Measurements from ENCODE around the gene RADX. TPM values are rescaled to one million over a fixed set of nuclear protein-coding genes. Genes with fewer than 3 reads are reported as not detected.
A peak's percentile ranks its signal among the peaks of the same experiment; 100 is the strongest.

RADX gene
- total RNA-seq, 1 experiment from 2014 or later: 2.2 TPM

DNA sequence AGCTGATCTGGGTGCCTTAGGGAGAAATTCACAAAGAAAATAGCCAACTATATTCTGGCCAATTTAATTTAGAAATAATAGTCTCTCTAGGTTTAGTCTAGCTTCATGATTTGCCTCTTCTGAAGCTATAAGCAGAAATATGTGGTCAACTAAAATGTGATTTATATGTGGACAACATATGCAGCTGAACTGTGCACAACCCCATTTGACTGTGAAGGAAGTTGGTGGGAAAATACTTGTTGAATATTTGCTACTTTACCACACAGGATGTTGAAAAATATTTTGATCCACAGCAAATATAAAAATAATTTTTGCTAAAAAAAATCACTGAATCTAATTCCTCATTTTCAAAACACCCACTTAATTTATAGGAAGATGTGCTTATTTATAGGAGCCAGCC is 99.0 kb downstream of the RADX start:
- H3K27ac Mint-ChIP-seq (ENCODE audit: unreplicated experiment): no peak overlapping the region
- no TSS peak for BruUV-seq (replicated peaks)
- POLR2A ChIA-PET: no interaction called here
- no peak for DNase-seq
- Histone ChIP-seq H3K4me3 (ENCODE audit: low read depth, low read length) (no peak overlapping the region), H3K4me1 (peaks cover 14% of the 10 kb centered on the region), H3K27me3 (replicated peaks; ENCODE audit: control insufficient read depth, insufficient read depth, low read length) (no peaks in the 10 kb centered on the region), H3K9me3 (no peaks in the 10 kb centered on the region), H3K36me3 (ENCODE audit: control insufficient read depth, insufficient read depth, low read length) (no peaks in the 10 kb centered on the region)
- intact Hi-C loops (cut with micrococcal nuclease; ENCODE audit: unreplicated experiment): no loop called here
- TF ChIP-seq CTCF (IDR thresholded peaks at IDR 0.05; ENCODE audit: insufficient read depth in 1 of 2, low read depth in 1 of 2, low read length in 1 of 2, severe bottlenecking in 1 of 2, unreplicated experiment in 1 of 2): no peak
- H3K9me3 Mint-ChIP-seq (ENCODE audit: unreplicated experiment): no peaks in the 10 kb centered on the region
- H3K36me3 Mint-ChIP-seq (ENCODE audit: insufficient read depth, unreplicated experiment): no peaks in the 10 kb centered on the region
- CTCF ChIA-PET: no interaction called here
- peaks cover 2% of the 10 kb centered on the region for H3K4me1 Mint-ChIP-seq (ENCODE audit: low read depth, unreplicated experiment)
- H3K4me3 Mint-ChIP-seq (ENCODE audit: unreplicated experiment): no peak overlapping the region
- no peaks in the 10 kb centered on the region for H3K27me3 Mint-ChIP-seq (ENCODE audit: insufficient read depth, unreplicated experiment)

DNA sequence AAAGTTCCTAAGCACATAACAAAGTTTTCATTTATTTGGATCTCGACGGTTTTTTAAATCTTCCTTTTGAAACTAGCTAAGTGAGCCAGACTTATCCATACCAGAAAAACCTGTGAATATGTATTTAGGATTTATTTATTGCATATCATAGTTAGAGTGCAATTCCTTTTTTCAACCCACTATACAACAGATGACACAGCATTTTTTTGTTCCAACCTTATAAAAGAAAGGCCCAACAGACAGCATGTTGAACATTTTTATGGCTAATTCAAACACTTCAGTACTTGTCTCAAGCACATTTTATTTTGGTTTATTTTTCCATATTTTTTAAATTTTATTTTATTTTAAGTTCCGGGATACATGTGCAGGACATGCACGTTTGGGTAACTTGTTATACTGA is 99.6 kb downstream of the RADX start:
- H3K9me3 ChIP-seq: no peaks in the 10 kb centered on the region
- no peak overlapping the region for H3K27ac Mint-ChIP-seq (ENCODE audit: unreplicated experiment)

GRCh38 chrX:106716004-106716403 is 104.2 kb downstream of the RADX start:
- Histone ChIP-seq H3K27me3 (replicated peaks; ENCODE audit: control insufficient read depth, insufficient read depth, low read length) (no peaks in the 10 kb centered on the region), H3K4me1 (peaks cover 37% of the 10 kb centered on the region), H3K9me3 (no peaks in the 10 kb centered on the region), H3K4me3 (ENCODE audit: low read depth, low read length) (no peak overlapping the region), H3K36me3 (ENCODE audit: control insufficient read depth, insufficient read depth, low read length) (no peaks in the 10 kb centered on the region)
- Mint-ChIP-seq H3K4me3 (ENCODE audit: unreplicated experiment) (peak overlapping the region; percentile 60), H3K27me3 (ENCODE audit: insufficient read depth, unreplicated experiment) (no peaks in the 10 kb centered on the region), H3K4me1 (ENCODE audit: low read depth, unreplicated experiment) (peaks cover 20% of the 10 kb centered on the region), H3K9me3 (ENCODE audit: unreplicated experiment) (no peaks in the 10 kb centered on the region), H3K27ac (ENCODE audit: unreplicated experiment) (peak overlapping the region; percentile 90), H3K36me3 (ENCODE audit: insufficient read depth, unreplicated experiment) (no peaks in the 10 kb centered on the region)
- intact Hi-C loops (cut with micrococcal nuclease; ENCODE audit: unreplicated experiment): loop anchor here (1.0 kb wide), 3 partner anchors 10 to 26 kb away; partner anchors contain the start of gene RNF128
- ChIA-PET CTCF (no interaction called here), POLR2A (interaction anchor here (1.3 kb wide), 1 partner anchor 22 kb away, joined by 4 read pairs; no protein-coding TSS in a partner anchor)
- peak; percentile 43 to 45 for DNase-seq
- no peak for TF ChIP-seq CTCF (IDR thresholded peaks at IDR 0.05; ENCODE audit: insufficient read depth in 1 of 2, low read depth in 1 of 2, low read length in 1 of 2, severe bottlenecking in 1 of 2, unreplicated experiment in 1 of 2)
- no TSS peak for BruUV-seq (replicated peaks)

More for the DNA sequence above, 99.6 kb downstream of the RADX start:
- BruUV-seq (replicated peaks): no TSS peak
- peaks cover 8% of the 10 kb centered on the region for H3K4me1 Mint-ChIP-seq (ENCODE audit: low read depth, unreplicated experiment)
- intact Hi-C loops (cut with micrococcal nuclease; ENCODE audit: unreplicated experiment): no loop called here
- no peak overlapping the region for H3K4me3 ChIP-seq (ENCODE audit: low read depth, low read length)
- peaks cover 20% of the 10 kb centered on the region for H3K4me1 ChIP-seq
- no peaks in the 10 kb centered on the region for H3K27me3 Mint-ChIP-seq (ENCODE audit: insufficient read depth, unreplicated experiment)
- no peak for DNase-seq
- ChIA-PET CTCF (no interaction called here), POLR2A (no interaction called here)
- no peak overlapping the region for H3K4me3 Mint-ChIP-seq (ENCODE audit: unreplicated experiment)
- H3K36me3 Mint-ChIP-seq (ENCODE audit: insufficient read depth, unreplicated experiment): no peaks in the 10 kb centered on the region
- H3K36me3 ChIP-seq (ENCODE audit: control insufficient read depth, insufficient read depth, low read length): no peaks in the 10 kb centered on the region
- H3K9me3 Mint-ChIP-seq (ENCODE audit: unreplicated experiment): no peaks in the 10 kb centered on the region
- H3K27me3 ChIP-seq (replicated peaks; ENCODE audit: control insufficient read depth, insufficient read depth, low read length): no peaks in the 10 kb centered on the region
- TF ChIP-seq CTCF (IDR thresholded peaks at IDR 0.05; ENCODE audit: insufficient read depth in 1 of 2, low read depth in 1 of 2, low read length in 1 of 2, severe bottlenecking in 1 of 2, unreplicated experiment in 1 of 2): no peak

Data from Caco-2 (cell line).